Thoracic aorta (tissue), 2 donors: ENCODE results near the gene PSMG2. TPM values are rescaled to one million over a fixed set of nuclear protein-coding genes. Genes with fewer than 3 reads are reported as not detected.
"Not testable (repeated sequence)": the region's sequence is repeated elsewhere in the genome, so short reads cannot be mapped to it uniquely, and the experiment has no call there.

Experiments used
- ATAC-seq: fragments of 150-250 bp; one replicate; pipeline ENCODE4 v1.8.0; 2017; ENCODE audit warnings: low read depth; ENCODE audit not compliant: insufficient number of reproducible peaks, low FRiP score
- DNase-seq: peaks from one replicate; pipeline ENCODE4 v3.0.0-alpha.2; 2020; ENCODE audit warnings: low spot score
- H3K27ac ChIP-seq, 2 donors: fragments of 200-600 bp; sonication (generic); 1 replicate in 1 of 2; 2 replicates in 1 of 2; pipeline ENCODE4 v1.5.1; 2016; ENCODE audit warnings: mild to moderate bottlenecking in 2 of 2, moderate library complexity in 2 of 2
- H3K27me3 ChIP-seq: fragments of 200-600 bp; sonication (generic); replicated peaks from 2 replicates; pipeline ENCODE4 v1.6.0; 2016; ENCODE audit warnings: mild to moderate bottlenecking; ENCODE audit not compliant: insufficient read depth
- H3K36me3 ChIP-seq: fragments of 200-600 bp; sonication (generic); one replicate; pipeline ENCODE4 v1.5.1; 2016
- H3K4me1 ChIP-seq, 2 donors: fragments of 200-600 bp; sonication (generic); 1 replicate in 1 of 2; 2 replicates in 1 of 2; pipeline versions ENCODE4 v1.5.1 to v1.6.0; 2016; ENCODE audit warnings: low read depth in 2 of 2, mild to moderate bottlenecking in 1 of 2; ENCODE audit not compliant: control insufficient read depth in 1 of 2
- H3K4me3 ChIP-seq: fragments of 200-600 bp; sonication (generic); 2 replicates; pipeline ENCODE4 v1.5.1; 2016; ENCODE audit warnings: mild to moderate bottlenecking
- H3K9me3 ChIP-seq: fragments of 200-600 bp; sonication (generic); 2 replicates; pipeline ENCODE4 v1.5.1; 2016
- CTCF ChIP-seq: fragments of 200-600 bp; sonication (generic); IDR thresholded peaks from one replicate; pipeline ENCODE4 v1.5.1; 2019; ENCODE audit warnings: antibody characterized with exemption
- total RNA-seq, 2 donors: library from RNA; depleted of rRNA; stranded (reverse); fragments of >200 nt; gene quantifications; one replicate each; pipeline versions ENCODE4 v1.1.0 to v1.2.3, GENCODE V29; 2016

Gene PSMG2
- total RNA-seq, 2 donors from 2014 or later = 64.6 to 65.9 TPM

- DNase-seq (no peak), ATAC-seq (no peak)
- Histone ChIP-seq H3K9me3 (no peaks in the 10 kb centered on the region), H3K27me3 (no peaks in the 10 kb centered on the region), H3K4me3 (no peak overlapping the region), H3K27ac (no peak overlapping the region), H3K36me3 (no peaks in the 10 kb centered on the region), H3K4me1 (peaks cover 0 to 14% of the 10 kb centered on the region in 2 donors)
- no peak for TF ChIP-seq CTCF
Measured at GRCh38 chr18:12751503-12751884, 48.7 kb downstream of the PSMG2 start.

GRCh38 chr18:12751891-12752290, 49.0 kb downstream of the PSMG2 start:
- Histone ChIP-seq H3K36me3 (no peaks in the 10 kb centered on the region), H3K4me3 (no peak overlapping the region), H3K9me3 (no peaks in the 10 kb centered on the region), H3K27ac (no peak overlapping the region), H3K27me3 (no peaks in the 10 kb centered on the region), H3K4me1 (peaks cover 0 to 14% of the 10 kb centered on the region in 2 donors)
- DNase-seq = no peak
- no peak for ATAC-seq
- no peak for TF ChIP-seq CTCF

- DNase-seq (no peak), ATAC-seq (no peak)
- no peak overlapping the region for H3K4me3 ChIP-seq
Measured at GRCh38 chr18:12754511-12754910, 51.7 kb downstream of the PSMG2 start.

GRCh38 chr18:12755606-12756005, 52.8 kb downstream of the PSMG2 start:
- not testable (repeated sequence) for H3K36me3 ChIP-seq, ATAC-seq, H3K4me1 ChIP-seq, H3K9me3 ChIP-seq, DNase-seq, H3K4me3 ChIP-seq, H3K27ac ChIP-seq, H3K27me3 ChIP-seq

More at GRCh38 chr18:12754511-12754910, 51.7 kb downstream of the PSMG2 start:
- no peaks in the 10 kb centered on the region for H3K9me3 ChIP-seq
- peaks cover 0 to 7% of the 10 kb centered on the region in 2 donors for H3K4me1 ChIP-seq
- H3K36me3 ChIP-seq = no peaks in the 10 kb centered on the region
- H3K27me3 ChIP-seq = no peaks in the 10 kb centered on the region
- no peak overlapping the region for H3K27ac ChIP-seq
- no peak for TF ChIP-seq CTCF

GRCh38 chr18:12756619-12757239, 53.9 kb downstream of the PSMG2 start:
- not testable (repeated sequence) for H3K9me3 ChIP-seq, H3K4me1 ChIP-seq, H3K36me3 ChIP-seq, DNase-seq, H3K27me3 ChIP-seq, H3K27ac ChIP-seq, ATAC-seq, H3K4me3 ChIP-seq

GRCh38 chr18:12758566-12758965, 55.7 kb downstream of the PSMG2 start:
- H3K4me3 ChIP-seq, ATAC-seq, H3K36me3 ChIP-seq, H3K4me1 ChIP-seq, H3K27ac ChIP-seq, H3K27me3 ChIP-seq, DNase-seq, H3K9me3 ChIP-seq: not testable (repeated sequence)

- no peaks in the 10 kb centered on the region for H3K4me1 ChIP-seq
- no peak for ATAC-seq
Measured at GRCh38 chr18:12765126-12765525, 62.3 kb downstream of the PSMG2 start.

More at GRCh38 chr18:12765126-12765525, 62.3 kb downstream of the PSMG2 start:
- no peaks in the 10 kb centered on the region for H3K36me3 ChIP-seq
- H3K4me3 ChIP-seq = no peak overlapping the region
- TF ChIP-seq CTCF = no peak
- H3K9me3 ChIP-seq = no peaks in the 10 kb centered on the region
- no peaks in the 10 kb centered on the region for H3K27me3 ChIP-seq
- DNase-seq = no peak
- H3K27ac ChIP-seq = no peak overlapping the region
